PC-9 (cell line): ENCODE data around the gene DRG2. TPM values are rescaled to one million over a fixed set of nuclear protein-coding genes. Genes with fewer than 3 reads are reported as not detected.

ENCODE experiments used
- BruUV-seq: library from RNA; stranded (reverse); fragments of 400-500 nt; replicated peaks from 2 replicates; lab custom pipeline; 2021; lab: Mats Ljungman, UMichigan
- CTCF ChIA-PET: fragments of 300-600 bp; sonication (Branson Sonifier 250); formaldehyde crosslinking; loops from one replicate; lab custom pipeline; 2022; ENCODE audit warnings: antibody characterized with exemption; lab: Charles Lee
- POLR2A ChIA-PET: fragments of 300-600 bp; sonication (Branson Sonifier 250); formaldehyde crosslinking; loops from one replicate; lab custom pipeline; 2022; ENCODE audit warnings: antibody characterized with exemption; ENCODE audit not compliant: unreplicated experiment; lab: Charles Lee
- DNase-seq, 2 experiments: peaks; one replicate each; pipeline versions ENCODE4 v3.0.0 to v3.0.0-alpha.2; 2015 to 2022; ENCODE audit warnings: mixed read lengths in 1 of 2
- H2AFZ ChIP-seq: fragments of 200-600 bp; sonication (generic); 2 replicates; pipeline ENCODE4 v1.8.1; 2017; ENCODE audit warnings: antibody characterized with exemption
- H3F3A ChIP-seq: fragments of 200-600 bp; sonication (generic); 2 replicates; pipeline ENCODE4 v1.8.1; 2017; ENCODE audit warnings: antibody characterized with exemption, mild to moderate bottlenecking, low read depth; ENCODE audit not compliant: insufficient read depth
- H3K27ac ChIP-seq: fragments of 200-600 bp; sonication (generic); 2 replicates; pipeline ENCODE4 v1.6.1; 2016; ENCODE audit warnings: mixed run types
- H3K27me3 ChIP-seq: fragments of 200-600 bp; sonication (generic); 2 replicates; pipeline ENCODE4 v1.6.1; 2016; ENCODE audit warnings: low read depth, mixed run types; ENCODE audit not compliant: insufficient read depth
- H3K36me3 ChIP-seq: fragments of 200-600 bp; sonication (generic); 2 replicates; pipeline ENCODE4 v1.6.1; 2016; ENCODE audit warnings: low read depth, mixed run types
- H3K4me1 ChIP-seq: fragments of 200-600 bp; sonication (generic); replicated peaks from 2 replicates; pipeline ENCODE4 v1.6.1; 2016; ENCODE audit warnings: mixed run types; ENCODE audit not compliant: insufficient read depth
- H3K4me2 ChIP-seq: fragments of 200-600 bp; sonication (generic); 2 replicates; pipeline ENCODE4 v1.6.1; 2017; ENCODE audit warnings: mixed run types
- H3K4me3 ChIP-seq: fragments of 200-600 bp; sonication (generic); 2 replicates; pipeline ENCODE4 v1.6.1; 2016; ENCODE audit warnings: mixed run types
- H3K79me2 ChIP-seq: fragments of 200-600 bp; sonication (generic); 2 replicates; pipeline ENCODE4 v1.6.1; 2017; ENCODE audit warnings: low read depth, mixed run types
- H3K9me2 ChIP-seq: fragments of 200-600 bp; sonication (generic); 2 replicates; pipeline ENCODE4 v1.8.1; 2017; ENCODE audit warnings: mild to moderate bottlenecking; ENCODE audit not compliant: insufficient read depth
- H3K9me3 ChIP-seq: fragments of 200-600 bp; sonication (generic); 2 replicates; pipeline ENCODE4 v1.8.1; 2016; ENCODE audit warnings: low read depth; ENCODE audit not compliant: insufficient read depth
- H4K20me1 ChIP-seq: fragments of 200-600 bp; sonication (generic); 2 replicates; pipeline ENCODE4 v1.8.1; 2017; ENCODE audit not compliant: insufficient read depth
- CTCF ChIP-seq: fragments of 200-600 bp; sonication (generic); conservative IDR thresholded peaks from 2 replicates; pipeline ENCODE4 v1.6.1; 2017; ENCODE audit warnings: mixed run types, antibody characterized with exemption, mild to moderate bottlenecking, moderate library complexity
- EZH2 ChIP-seq: fragments of 200-600 bp; sonication (generic); IDR thresholded peaks from 2 replicates; pipeline ENCODE4 v1.8.0; 2017; ENCODE audit warnings: antibody characterized with exemption, low read depth
- intact Hi-C: fragments of 100-400 bp; cut with micrococcal nuclease; formaldehyde crosslinking; loops from one replicate; pipeline ENCODE4 v1.10.0; 2022; ENCODE audit not compliant: unreplicated experiment
- total RNA-seq: library from RNA; stranded (reverse); gene quantifications from 2 replicates; pipeline ENCODE4 v1.2.3, GENCODE V29; 2021

The DRG2 gene
- total RNA-seq, 1 experiment from 2014 or later = 66.9 TPM

GRCh38 chr17:18065546-18065945 lies 22.2 kb upstream of the DRG2 start:
- Histone ChIP-seq H3K9me2 (no peaks in the 10 kb centered on the region), H3K27me3 (no peaks in the 10 kb centered on the region), H3K9me3 (no peaks in the 10 kb centered on the region), H3K4me3 (no peak overlapping the region), H3K36me3 (0 out of 2 replicates have a peak, but pooled peaks cover 11% of the 10 kb centered on the region), H3K4me1 (peaks cover 11% of the 10 kb centered on the region), H3F3A (peaks cover 13% of the 10 kb centered on the region; the same call in 1 of the 2 replicates), H3K4me2 (no peak overlapping the region), H4K20me1 (no peaks in the 10 kb centered on the region), H2AFZ (no peak overlapping the region), H3K79me2 (no peaks in the 10 kb centered on the region), H3K27ac (no peak overlapping the region)
- no peak for DNase-seq
- ChIA-PET POLR2A (no interaction called here), CTCF (no interaction called here)
- intact Hi-C loops = no loop called here
- no peak for TF ChIP-seq EZH2
- no peak for TF ChIP-seq CTCF
- BruUV-seq = no TSS peak

- Histone ChIP-seq H3K4me2 (no peak overlapping the region), H3K9me2 (no peaks in the 10 kb centered on the region), H3K27me3 (no peaks in the 10 kb centered on the region), H3K4me3 (no peak overlapping the region), H3K36me3 (0 out of 2 replicates have a peak, but pooled peaks cover 3% of the 10 kb centered on the region), H3K9me3 (no peaks in the 10 kb centered on the region), H3K4me1 (peaks cover 11% of the 10 kb centered on the region), H4K20me1 (no peaks in the 10 kb centered on the region), H2AFZ (no peak overlapping the region), H3F3A (peaks cover 19% of the 10 kb centered on the region), H3K79me2 (no peaks in the 10 kb centered on the region), H3K27ac (no peak overlapping the region)
- CTCF ChIA-PET = no interaction called here
- DNase-seq = no peak
- intact Hi-C loops = no loop called here
- no TSS peak for BruUV-seq
- TF ChIP-seq CTCF (no peak), EZH2 (no peak)
- POLR2A ChIA-PET = no interaction called here
Observed at GRCh38 chr17:18066866-18067265, 20.9 kb upstream of the DRG2 start.

- peak overlapping the region; percentile 26 for H3K27ac ChIP-seq
- H3K27me3 ChIP-seq = no peaks in the 10 kb centered on the region
- no peak overlapping the region for H3K4me3 ChIP-seq
- H2AFZ ChIP-seq = peak overlapping the region; percentile 42; the same call in 1 of the 2 replicates
- no peaks in the 10 kb centered on the region for H3K79me2 ChIP-seq
- peaks cover 11% of the 10 kb centered on the region for H3K4me1 ChIP-seq
- peak in 1 of 2 experiments; percentile 11 for DNase-seq
- intact Hi-C loops = no loop called here
- ChIA-PET CTCF (no interaction called here), POLR2A (interaction anchor here (0.7 kb wide), 1 partner anchor 146 kb away, joined by 8 read pairs; no protein-coding TSS in a partner anchor)
- H3K36me3 ChIP-seq = no peaks in the 10 kb centered on the region
- BruUV-seq = no TSS peak
- peak overlapping the region; percentile 46 for H3K4me2 ChIP-seq
- no peaks in the 10 kb centered on the region for H4K20me1 ChIP-seq
- TF ChIP-seq CTCF (no peak), EZH2 (no peak)
- no peaks in the 10 kb centered on the region for H3K9me3 ChIP-seq
- H3K9me2 ChIP-seq = no peaks in the 10 kb centered on the region
- H3F3A ChIP-seq = peaks cover 24% of the 10 kb centered on the region
Observed at GRCh38 chr17:18069101-18069500, 18.6 kb upstream of the DRG2 start.
